K562 (cell line): ENCODE results near the gene PTBP3. TPM values are rescaled to one million over a fixed set of nuclear protein-coding genes. Genes with fewer than 3 reads are reported as not detected.
A peak's percentile ranks its signal among the peaks of the same experiment; 100 is the strongest.

ENCODE experiments used
- ATAC-seq: fragments of 200-7000 bp; cut with Tn5 transposase; 3 replicates; pipeline ENCODE4 v1.9.1; 2020; ENCODE audit warnings: moderate library complexity
- BruUV-seq: library from RNA; stranded (reverse); fragments of 400-500 nt; replicated peaks from 2 replicates; lab custom pipeline; 2021; lab: Mats Ljungman, UMichigan
- CTCF ChIA-PET: fragments of 300-600 bp; formaldehyde crosslinking; extraction: SDS; loops from one replicate; lab custom pipeline; 2021; ENCODE audit warnings: low intra/inter-chr PET ratio; lab: Yijun Ruan, JAX
- POLR2A ChIA-PET: fragments of 300-600, 350-650 bp; sonication (Branson Sonifier 250); formaldehyde crosslinking; extraction: SDS; loops from one replicate; lab custom pipeline; 2021; ENCODE audit warnings: antibody characterized with exemption, inconsistent platforms; lab: Yijun Ruan, JAX
- DNase-seq, 4 experiments: peaks; one replicate each; pipeline versions ENCODE4 v3.0.0 to v3.0.0-alpha.2; 2011 to 2018; ENCODE audit warnings: low spot score in 3 of 4, mixed read lengths in 3 of 4; ENCODE audit errors: extremely low read depth in 1 of 4
- FAIRE-seq: peaks from 2 replicates; lab custom pipeline; 2011; peaks lifted over from hg19 to GRCh38; lab: Jason Lieb, UNC
- H2AFZ ChIP-seq: 2 replicates; pipeline ENCODE4 v1.6.0; 2011; ENCODE audit warnings: low read depth, low read length, control low read depth, inconsistent platforms
- H3K27ac ChIP-seq: fragments of 200-600 bp; 3 replicates; pipeline ENCODE4 v1.8.0; 2011; ENCODE audit warnings: low read depth, mild to moderate bottlenecking, control low read depth, inconsistent platforms, low read length, moderate library complexity, mixed read lengths; ENCODE audit errors: extremely low read depth
- H3K27me3 ChIP-seq, 2 experiments: fragments of 300-600 bp in 1 of 2; 2 replicates in 1 of 2; 3 replicates in 1 of 2; pipeline versions ENCODE4 v1.6.0 to v1.8.0; 2011; ENCODE audit warnings: inconsistent platforms in 2 of 2, low read length in 2 of 2, mild to moderate bottlenecking in 1 of 2, mixed read lengths in 1 of 2, moderate library complexity in 1 of 2; ENCODE audit not compliant: control insufficient read depth in 2 of 2, insufficient read depth in 2 of 2
- H3K36me3 ChIP-seq: fragments of 300-600 bp; 3 replicates; pipeline ENCODE4 v1.8.0; 2011; ENCODE audit warnings: mild to moderate bottlenecking, low read length, inconsistent platforms; ENCODE audit not compliant: control insufficient read depth, insufficient read depth
- H3K4me1 ChIP-seq, 2 experiments: fragments of 200-600 bp in 1 of 2; replicated peaks in 1 of 2; 2 replicates in 1 of 2; 3 replicates in 1 of 2; pipeline versions ENCODE4 v1.5.1 to v1.8.0; 2011; ENCODE audit warnings: inconsistent platforms in 2 of 2, low read length in 2 of 2, mild to moderate bottlenecking in 1 of 2, mixed read lengths in 1 of 2, moderate library complexity in 1 of 2; ENCODE audit not compliant: control insufficient read depth in 2 of 2, insufficient read depth in 2 of 2
- H3K4me2 ChIP-seq: 2 replicates; pipeline ENCODE4 v1.6.1; 2011; ENCODE audit warnings: low read length, control low read depth, inconsistent platforms, mixed read lengths; ENCODE audit not compliant: insufficient read depth
- H3K4me3 ChIP-seq: fragments of 200-600 bp; sonication (generic), shearing (Covaris generic); 2 replicates; pipeline ENCODE4 v1.5.1; 2016; ENCODE audit warnings: control low read depth, inconsistent platforms
- H3K79me2 ChIP-seq: fragments of 200-600 bp; 3 replicates; pipeline ENCODE4 v1.8.0; 2011; ENCODE audit warnings: low read length, inconsistent platforms; ENCODE audit not compliant: control insufficient read depth, insufficient read depth
- H3K9ac ChIP-seq, 2 experiments: 2 replicates each; pipeline versions ENCODE4 v1.6.0 to v1.6.1; 2011; ENCODE audit warnings: low read depth in 2 of 2, low read length in 2 of 2, control low read depth in 1 of 2, inconsistent platforms in 1 of 2, mild to moderate bottlenecking in 1 of 2, mixed read lengths in 1 of 2; ENCODE audit not compliant: insufficient read depth in 1 of 2
- H3K9me1 ChIP-seq: one replicate; pipeline ENCODE4 v1.6.0; 2011; ENCODE audit warnings: inconsistent platforms, mild to moderate bottlenecking, low read length, moderate library complexity; ENCODE audit not compliant: control insufficient read depth, insufficient read depth
- H3K9me3 ChIP-seq: replicated peaks from 2 replicates; pipeline ENCODE4 v1.5.1; 2011; ENCODE audit warnings: low read depth, low read length, inconsistent platforms; ENCODE audit not compliant: control insufficient read depth, insufficient read depth
- H4K20me1 ChIP-seq: replicated peaks from 2 replicates; pipeline ENCODE4 v1.6.1; 2011; ENCODE audit warnings: low read length, inconsistent platforms, mixed read lengths; ENCODE audit not compliant: control insufficient read depth, insufficient read depth
- C11orf30 ChIP-seq: fragments of 450-650 bp; IDR thresholded peaks from 2 replicates; pipeline ENCODE4 v1.6.1; 2016; ENCODE audit warnings: low read depth, mild to moderate bottlenecking
- CREB1 ChIP-seq, 2 experiments: sonication (generic) in 1 of 2; formaldehyde crosslinking in 1 of 2; IDR thresholded peaks; 2 replicates each; pipeline versions ENCODE4 v1.6.1 to v1.8.0; 2012 to 2022; ENCODE audit warnings: inconsistent platforms in 1 of 2, mild to moderate bottlenecking in 1 of 2, missing genetic modification reagents in 1 of 2, moderate library complexity in 1 of 2
- CXXC5 ChIP-seq: fragments of 250-450 bp; sonication (Bioruptor Pico); IDR thresholded peaks from 2 replicates; pipeline ENCODE4 v1.8.0; 2022; ENCODE audit warnings: inconsistent platforms, mild to moderate bottlenecking, moderate library complexity
- HIVEP1 ChIP-seq: fragments of 250-450 bp; sonication (Bioruptor Pico); IDR thresholded peaks from 2 replicates; pipeline ENCODE4 v1.4.0; 2020; ENCODE audit warnings: mild to moderate bottlenecking
- HMG20B ChIP-seq: fragments of 250-450 bp; sonication (Bioruptor Pico); IDR thresholded peaks from 2 replicates; pipeline ENCODE4 v1.5.0; 2021; ENCODE audit warnings: mild to moderate bottlenecking
- MAFF ChIP-seq: IDR thresholded peaks from 2 replicates; pipeline ENCODE4 v1.6.1; 2012; ENCODE audit warnings: low read length, improper control_type of control experiment
- MAFG ChIP-seq: fragments of 450-650 bp; conservative IDR thresholded peaks from 2 replicates; pipeline ENCODE4 v1.6.1; 2016; ENCODE audit warnings: missing genetic modification characterization, missing compliant biosample characterization
- MAFK ChIP-seq: IDR thresholded peaks from 2 replicates; pipeline ENCODE4 v1.6.1; 2011; ENCODE audit warnings: low read length, improper control_type of control experiment
- POLR2H ChIP-seq: IDR thresholded peaks from 2 replicates; pipeline ENCODE4 v1.6.1; 2016; ENCODE audit warnings: missing genetic modification characterization, low read depth, mild to moderate bottlenecking, control low read depth, missing compliant biosample characterization, moderate library complexity
- PRPF4 ChIP-seq: fragments of 200-400 bp; formaldehyde crosslinking; IDR thresholded peaks from one replicate; pipeline ENCODE4 v1.6.1; 2017; ENCODE audit warnings: low read length, low read depth, mild to moderate bottlenecking; ENCODE audit not compliant: insufficient read depth, poor library complexity, severe bottlenecking
- RAD21 ChIP-seq, 2 experiments: fragments of 250-450 bp in 1 of 2; fragments of 450-650 bp in 1 of 2; sonication (Bioruptor Pico) in 1 of 2; formaldehyde crosslinking in 1 of 2; IDR thresholded peaks in 1 of 2; conservative IDR thresholded peaks in 1 of 2; 2 replicates each; pipeline versions ENCODE4 v1.4.0 to v1.8.0; 2020 to 2022; ENCODE audit warnings: mild to moderate bottlenecking in 2 of 2, moderate library complexity in 1 of 2
- SIN3B ChIP-seq: fragments of 450-650 bp; IDR thresholded peaks from 2 replicates; pipeline ENCODE4 v1.6.1; 2017; ENCODE audit warnings: low read depth, mild to moderate bottlenecking, moderate library complexity
- TBL1XR1 ChIP-seq, 2 experiments: IDR thresholded peaks; 2 replicates each; pipeline ENCODE4 v1.6.1; 2012; ENCODE audit warnings: improper control_type of control experiment in 2 of 2, low read length in 2 of 2, mild to moderate bottlenecking in 1 of 2
- ZEB2 ChIP-seq: fragments of 450-650 bp; IDR thresholded peaks from 2 replicates; pipeline ENCODE4 v1.6.1; 2016
- ZNF175 ChIP-seq: fragments of 200-800 bp; sonication (Bioruptor generic); IDR thresholded peaks from 2 replicates; pipeline ENCODE4 v1.6.1; 2016; ENCODE audit warnings: low read depth, mild to moderate bottlenecking, missing genetic modification characterization, missing compliant biosample characterization
- ZNF224 ChIP-seq: sonication (generic); formaldehyde crosslinking; IDR thresholded peaks from 2 replicates; pipeline ENCODE4 v1.8.0; 2022; ENCODE audit warnings: mild to moderate bottlenecking, missing genetic modification reagents
- ZNF316 ChIP-seq: fragments of 450-650 bp; IDR thresholded peaks from 2 replicates; pipeline ENCODE4 v1.6.1; 2016
- WGBS: fragments of 100-300 bp; shearing (Covaris generic); methylation state at CpG from one replicate; pipeline ENCODE4 v1.1.6; 2016; ENCODE audit warnings: low coverage, mixed read lengths; ENCODE audit not compliant: insufficient coverage; ENCODE audit errors: missing lambda C conversion rate; 5-methylcytosine and 5-hydroxymethylcytosine counted together
- in situ Hi-C: fragments of 300-500 bp; cut with MboI; formaldehyde crosslinking; loops from 4 replicates; pipeline ENCODE4 v1.15.0; 2018; ENCODE audit warnings: inconsistent platforms, mixed read lengths
- intact Hi-C: fragments of 100-400 bp; cut with micrococcal nuclease; formaldehyde crosslinking; loops from 2 replicates; pipeline ENCODE4 v1.14.2; 2022
- polyA plus RNA-seq, 8 experiments: library from polyadenylated mRNA; depleted of rRNA in 4 of 8; stranded (reverse) in 5 of 8; unstranded in 3 of 8; fragments of >200 nt; fragmentation: Nextera tagmentation in 2 of 8; fragmentation: Illumina TruSeq in 1 of 8; extraction: Ambion mirVana in 2 of 8; extraction: Trizol in 1 of 8; gene quantifications; 2 replicates each; pipeline versions ENCODE4 v1.2.1 to v1.2.3, GENCODE V29; 2011 to 2014; ENCODE audit warnings: inconsistent platforms in 1 of 8, missing spikeins in 1 of 8
- total RNA-seq, 7 experiments: library from RNA; depleted of rRNA in 6 of 7; stranded (reverse); fragments of >200 nt in 6 of 7; fragmentation: Illumina TruSeq in 2 of 7; extraction: Trizol in 2 of 7; gene quantifications; 2 replicates each; pipeline versions ENCODE4 v1.2.1 to v1.2.3, GENCODE V29; 2011 to 2021; ENCODE audit warnings: low replicate concordance in 1 of 7
- TF ChIP-seq, protein P1 (sequence below): fragments of 250-450 bp; sonication (Bioruptor Pico); IDR thresholded peaks from 2 replicates; pipeline ENCODE4 v1.8.0; 2021; ENCODE audit warnings: mild to moderate bottlenecking, moderate library complexity
- TF ChIP-seq, protein P2 (sequence below): sonication (generic); formaldehyde crosslinking; IDR thresholded peaks from 2 replicates; pipeline ENCODE4 v1.8.0; 2022; ENCODE audit warnings: missing genetic modification reagents, mild to moderate bottlenecking, borderline replicate concordance

Gene PTBP3
- total and polyA plus RNA-seq, 9 of the 15 experiments (the other 6 are each of a cell fraction or from before 2014, with no cell fraction given) = 22.4 to 132 (median 68.0) TPM

DNA sequence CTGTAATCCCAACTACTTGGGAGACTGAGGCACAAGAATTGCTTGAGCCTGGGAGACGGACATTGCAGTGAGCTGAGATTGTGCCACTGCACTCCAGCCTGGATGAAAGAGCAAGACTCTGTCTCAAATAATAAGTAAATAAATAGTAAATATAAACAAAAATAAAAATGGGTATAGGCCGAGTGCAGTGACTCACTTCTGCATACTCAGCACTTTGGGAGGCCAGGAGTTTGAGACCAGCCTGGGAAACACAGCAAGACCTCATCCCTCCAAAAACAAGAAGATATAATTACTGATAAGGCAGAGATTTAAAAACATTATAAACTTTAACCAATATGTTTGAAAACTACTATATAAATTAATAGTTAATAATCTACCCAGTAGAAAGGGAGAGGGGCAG is 120.5 kb downstream of the PTBP3 start:
- TF ChIP-seq MAFF (peak; percentile 66), ZNF316 (peak; percentile 81), ZNF224 (no peak), HMG20B (CRISPR knock-in tag) (no peak), CXXC5 (CRISPR knock-in tag) (no peak), ZNF175 (no peak), CREB1 (IDR thresholded peaks at IDR 0.05) (no peak), CREB1 (CRISPR knock-in tag; IDR thresholded peaks at IDR 0.05) (no peak), ZEB2 (no peak), POLR2H (no peak), RAD21 (CRISPR knock-in tag; conservative IDR thresholded peaks at IDR 0.05 in 1 of 2, IDR thresholded peaks at IDR 0.05 in 1 of 2) (no peak), C11orf30 (peak; percentile 68), PRPF4 (no peak), TBL1XR1 (IDR thresholded peaks at IDR 0.05; ENCODE audit: low read length in 2 of 2) (no peak), SIN3B (no peak), HIVEP1 (no peak), MAFG (tag) (peak; percentile 75), MAFK (peak; percentile 72)
- TF ChIP-seq, protein P1, sequence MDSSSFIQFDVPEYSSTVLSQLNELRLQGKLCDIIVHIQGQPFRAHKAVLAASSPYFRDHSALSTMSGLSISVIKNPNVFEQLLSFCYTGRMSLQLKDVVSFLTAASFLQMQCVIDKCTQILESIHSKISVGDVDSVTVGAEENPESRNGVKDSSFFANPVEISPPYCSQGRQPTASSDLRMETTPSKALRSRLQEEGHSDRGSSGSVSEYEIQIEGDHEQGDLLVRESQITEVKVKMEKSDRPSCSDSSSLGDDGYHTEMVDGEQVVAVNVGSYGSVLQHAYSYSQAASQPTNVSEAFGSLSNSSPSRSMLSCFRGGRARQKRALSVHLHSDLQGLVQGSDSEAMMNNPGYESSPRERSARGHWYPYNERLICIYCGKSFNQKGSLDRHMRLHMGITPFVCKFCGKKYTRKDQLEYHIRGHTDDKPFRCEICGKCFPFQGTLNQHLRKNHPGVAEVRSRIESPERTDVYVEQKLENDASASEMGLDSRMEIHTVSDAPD (CRISPR knock-in tag) = no peak
- TF ChIP-seq, protein P2, sequence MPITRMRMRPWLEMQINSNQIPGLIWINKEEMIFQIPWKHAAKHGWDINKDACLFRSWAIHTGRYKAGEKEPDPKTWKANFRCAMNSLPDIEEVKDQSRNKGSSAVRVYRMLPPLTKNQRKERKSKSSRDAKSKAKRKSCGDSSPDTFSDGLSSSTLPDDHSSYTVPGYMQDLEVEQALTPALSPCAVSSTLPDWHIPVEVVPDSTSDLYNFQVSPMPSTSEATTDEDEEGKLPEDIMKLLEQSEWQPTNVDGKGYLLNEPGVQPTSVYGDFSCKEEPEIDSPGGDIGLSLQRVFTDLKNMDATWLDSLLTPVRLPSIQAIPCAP (CRISPR knock-in tag) = no peak
- Histone ChIP-seq H3K4me2 (no peak overlapping the region), H3K27me3 (no peaks in the 10 kb centered on the region), H4K20me1 (no peaks in the 10 kb centered on the region), H3K79me2 (no peaks in the 10 kb centered on the region), H3K9me1 (no peaks in the 10 kb centered on the region), H3K9me3 (no peaks in the 10 kb centered on the region), H3K4me3 (no peak overlapping the region), H3K4me1 (no peaks in the 10 kb centered on the region), H2AFZ (no peak overlapping the region), H3K27ac (no peak overlapping the region), H3K36me3 (peaks cover 64% of the 10 kb centered on the region; the same call in 2 of the 3 replicates), H3K9ac (no peak overlapping the region)
- intact Hi-C loops = no loop called here
- POLR2A ChIA-PET = interaction anchor here (0.6 to 0.7 kb wide), 2 partner anchors 12 kb away, joined by 3 to 4 read pairs; no protein-coding TSS in a partner anchor
- in situ Hi-C loops = no loop called here
- DNase-seq (no peak), ATAC-seq (no peak), FAIRE-seq (no peak)
- no TSS peak for BruUV-seq
- CTCF ChIA-PET = no interaction called here
- WGBS = 79% methylated on average over 2 of the region's 2 CpGs
